ENCODE data around the gene RAB36.

The RAB36 gene

GRCh38 chr22:23157560-23158515, 12.6 kb downstream of the RAB36 start:
- no peak for DNase-seq (ENCODE audit: low read depth in 2 of 2, low spot score in 1 of 2)

GRCh38 chr22:23158516-23159290, 13.4 kb downstream of the RAB36 start:
- DNase-seq (ENCODE audit: low read depth in 2 of 2, low spot score in 1 of 2), result no peak

- no peak for DNase-seq (ENCODE audit: low read depth in 2 of 2, low spot score in 1 of 2)
These were observed 14.0 kb downstream of the RAB36 start for GRCh38 chr22:23159291-23159630.

- no peak for DNase-seq (ENCODE audit: low read depth in 2 of 2, low spot score in 1 of 2)
These were observed 15.8 kb downstream of the RAB36 start for GRCh38 chr22:23161029-23161428.

GRCh38 chr22:23161574-23161973, 16.3 kb downstream of the RAB36 start:
- DNase-seq (ENCODE audit: low read depth in 2 of 2, low spot score in 1 of 2), result no peak

GRCh38 chr22:23163665-23164064, 18.4 kb downstream of the RAB36 start:
- no peak for DNase-seq (ENCODE audit: low read depth in 2 of 2, low spot score in 1 of 2)

- DNase-seq (ENCODE audit: low read depth in 2 of 2, low spot score in 1 of 2), result no peak
These were observed 18.8 kb downstream of the RAB36 start for GRCh38 chr22:23164091-23164490.

GRCh38 chr22:23166042-23166831, 21.0 kb downstream of the RAB36 start:
- no peak for DNase-seq (ENCODE audit: low read depth in 2 of 2, low spot score in 1 of 2)

- no peak for DNase-seq (ENCODE audit: low read depth in 2 of 2, low spot score in 1 of 2)
These were observed 21.8 kb downstream of the RAB36 start for GRCh38 chr22:23166841-23167616.

GRCh38 chr22:23168391-23169042, 23.2 kb downstream of the RAB36 start:
- DNase-seq (ENCODE audit: low read depth in 2 of 2, low spot score in 1 of 2), result no peak

- DNase-seq (ENCODE audit: low read depth in 2 of 2, low spot score in 1 of 2), result no peak
These were observed 23.7 kb downstream of the RAB36 start for GRCh38 chr22:23169043-23169406.

GRCh38 chr22:23175817-23176644, 30.8 kb downstream of the RAB36 start:
- no peak for DNase-seq (ENCODE audit: low read depth in 2 of 2, low spot score in 1 of 2)

- no peak for DNase-seq (ENCODE audit: low read depth in 2 of 2, low spot score in 1 of 2)
These were observed 31.4 kb downstream of the RAB36 start for GRCh38 chr22:23176645-23177027.

- no peak for DNase-seq (ENCODE audit: low read depth in 2 of 2, low spot score in 1 of 2)
These were observed 31.9 kb downstream of the RAB36 start for GRCh38 chr22:23177197-23177596.

- DNase-seq (ENCODE audit: low read depth in 2 of 2, low spot score in 1 of 2), result peak; percentile 20 to 36
These were observed 33.4 kb downstream of the RAB36 start for GRCh38 chr22:23178512-23179254.

- no peak for DNase-seq (ENCODE audit: low read depth in 2 of 2, low spot score in 1 of 2)
These were observed 34.4 kb downstream of the RAB36 start for GRCh38 chr22:23179381-23180299.

GRCh38 chr22:23180301-23180892, 35.1 kb downstream of the RAB36 start, which contains the start of gene BCR:
TSS of gene BCR (plus strand) at chr22:23180509. CDS start at chr22:23180961, 452 bp downstream.
- DNase-seq (ENCODE audit: low read depth in 2 of 2, low spot score in 1 of 2), result peak in 1 of 2 donors; percentile 35
